H1 (cell line): Measurements from ENCODE around the gene AKIRIN2.

Experiments used
- CTCF ChIP-seq, 3 experiments: IDR thresholded peaks; 1 replicate in 2 of 3; 2 replicates in 1 of 3; pipeline versions ENCODE4 v1.5.1 to v1.6.1; 2011; ENCODE audit warnings: low read length in 3 of 3, mild to moderate bottlenecking in 3 of 3, inconsistent platforms in 2 of 3, low read depth in 1 of 3, moderate library complexity in 1 of 3; ENCODE audit not compliant: insufficient read depth in 1 of 3; ENCODE audit errors: control extremely low read depth in 1 of 3
- EP300 ChIP-seq, 2 experiments: IDR thresholded peaks; 1 replicate in 1 of 2; 2 replicates in 1 of 2; pipeline ENCODE4 v1.6.1; 2011 to 2012; ENCODE audit warnings: low read depth in 2 of 2, low read length in 2 of 2, mild to moderate bottlenecking in 2 of 2, borderline replicate concordance in 1 of 2, inconsistent platforms in 1 of 2, moderate library complexity in 1 of 2
- MAX ChIP-seq: IDR thresholded peaks from 2 replicates; pipeline ENCODE4 v1.6.1; 2012; ENCODE audit warnings: inconsistent platforms
- NANOG ChIP-seq: IDR thresholded peaks from 2 replicates; pipeline ENCODE4 v1.6.1; 2011; ENCODE audit warnings: low read length, low read depth, mild to moderate bottlenecking, inconsistent platforms; ENCODE audit not compliant: insufficient read depth, poor library complexity, severe bottlenecking
- POLR2A ChIP-seq, 2 experiments: IDR thresholded peaks; 1 replicate in 1 of 2; 2 replicates in 1 of 2; pipeline ENCODE4 v1.6.1; 2011; ENCODE audit warnings: low read depth in 2 of 2, low read length in 2 of 2, mild to moderate bottlenecking in 2 of 2; ENCODE audit errors: control extremely low read depth in 1 of 2
- RFX5 ChIP-seq: IDR thresholded peaks from 2 replicates; pipeline ENCODE4 v1.6.1; 2011; ENCODE audit warnings: low read depth, low read length, improper control_type of control experiment, borderline replicate concordance
- RXRA ChIP-seq: IDR thresholded peaks from 2 replicates; pipeline ENCODE4 v1.6.1; 2011; ENCODE audit warnings: low read depth, mild to moderate bottlenecking, low read length, moderate library complexity; ENCODE audit not compliant: insufficient read depth
- SP2 ChIP-seq: IDR thresholded peaks from 2 replicates; pipeline ENCODE4 v1.6.1; 2012; ENCODE audit warnings: mild to moderate bottlenecking, low read length, inconsistent platforms
- SRF ChIP-seq: IDR thresholded peaks from 2 replicates; pipeline ENCODE4 v1.6.1; 2011; ENCODE audit warnings: mild to moderate bottlenecking, low read depth, low read length, moderate library complexity
- TAF1 ChIP-seq: IDR thresholded peaks from 2 replicates; pipeline ENCODE4 v1.6.1; 2011; ENCODE audit warnings: mild to moderate bottlenecking, low read depth, low read length

GRCh38 chr6:87702589-87702945 is 534 bp upstream of the AKIRIN2 start:
- TF ChIP-seq CTCF (IDR thresholded peaks at IDR 0.05; ENCODE audit: control extremely low read depth in 1 of 3, insufficient read depth in 1 of 3, low read depth in 1 of 3, low read length in 3 of 3) (no peak), NANOG (no peak), EP300 (IDR thresholded peaks at IDR 0.05; ENCODE audit: borderline replicate concordance in 1 of 2, low read depth in 2 of 2, low read length in 2 of 2) (no peak), TAF1 (no peak), RXRA (no peak), SP2 (no peak), SRF (no peak), MAX (no peak), POLR2A (IDR thresholded peaks at IDR 0.05; ENCODE audit: control extremely low read depth in 1 of 2, low read depth in 2 of 2, low read length in 2 of 2) (no peak), RFX5 (no peak)
